ENCODE data around the gene RAB6C.

- no peak for TF ChIP-seq CTCF (IDR thresholded peaks at IDR 0.05 in 4 of 5, conservative IDR thresholded peaks at IDR 0.05 in 1 of 5)
- TF ChIP-seq POLR2A (IDR thresholded peaks at IDR 0.05) = no peak
These were observed 49.0 kb upstream of the RAB6C start for GRCh38 chr2:129930451-129930850.
